Aorta (tissue), 5 donors: ENCODE results near the gene SLC49A3. TPM values are rescaled to one million over a fixed set of nuclear protein-coding genes. Genes with fewer than 3 reads are reported as not detected.
"Not testable (repeated sequence)": the region's sequence is repeated elsewhere in the genome, so short reads cannot be mapped to it uniquely, and the experiment has no call there.

ENCODE experiments used
- ATAC-seq: fragments of 200-7000 bp; cut with Tn5 transposase; one replicate; pipeline ENCODE4 v1.9.1; 2022; ENCODE audit warnings: moderate library complexity; ENCODE audit not compliant: low FRiP score
- DNase-seq, 2 donors: peaks; one replicate each; pipeline ENCODE4 v3.0.0-alpha.2; 2020
- H3K27ac ChIP-seq, 2 donors: one replicate each; pipeline ENCODE4 v1.5.1; 2013; ENCODE audit warnings: low read length in 2 of 2, mild to moderate bottlenecking in 2 of 2, moderate library complexity in 2 of 2, control low read depth in 1 of 2, inconsistent platforms in 1 of 2, low read depth in 1 of 2
- H3K27me3 ChIP-seq, 2 donors: one replicate each; pipeline ENCODE4 v1.6.1; 2013; ENCODE audit warnings: control low read depth in 1 of 2, low read length in 1 of 2, mild to moderate bottlenecking in 1 of 2, moderate library complexity in 1 of 2; ENCODE audit not compliant: insufficient read depth in 2 of 2, control insufficient read depth in 1 of 2
- H3K36me3 ChIP-seq, 2 donors: one replicate each; pipeline ENCODE4 v1.6.1; 2013; ENCODE audit warnings: control low read depth in 1 of 2, low read length in 1 of 2, mild to moderate bottlenecking in 1 of 2; ENCODE audit not compliant: insufficient read depth in 2 of 2, control insufficient read depth in 1 of 2
- H3K4me1 ChIP-seq, 2 donors: one replicate each; pipeline ENCODE4 v1.6.1; 2013; ENCODE audit warnings: low read length in 2 of 2, control low read depth in 1 of 2, mild to moderate bottlenecking in 1 of 2, moderate library complexity in 1 of 2; ENCODE audit not compliant: insufficient read depth in 2 of 2, control insufficient read depth in 1 of 2
- H3K4me3 ChIP-seq, 2 donors: one replicate each; pipeline ENCODE4 v1.5.1; 2013; ENCODE audit warnings: low read length in 2 of 2, control low read depth in 1 of 2, mild to moderate bottlenecking in 1 of 2
- H3K9me3 ChIP-seq: one replicate; pipeline ENCODE4 v1.6.1; 2013; ENCODE audit warnings: mild to moderate bottlenecking, low read length; ENCODE audit not compliant: control insufficient read depth
- WGBS, 2 donors: extraction: QIAGEN DNeasy Blood & Tissue Kit; methylation state at CpG; one replicate each; pipeline ENCODE4 v1.1.7; 2013; 5-methylcytosine and 5-hydroxymethylcytosine counted together
- intact Hi-C, 2 donors: fragments of 100-400 bp; cut with DNase I; formaldehyde crosslinking; loops; one replicate each; pipeline versions ENCODE4 v1.14.2 to v1.15.0; 2022
- polyA plus RNA-seq, 2 donors: library from polyadenylated mRNA; stranded (reverse); fragments of 200-250 nt; gene quantifications; one replicate each; pipeline ENCODE4 v1.2.3, GENCODE V29; 2013
- total RNA-seq, 2 donors: library from RNA; stranded (reverse); fragmentation: NEBNext Ultra II Directional; extraction: Animal tissue kit (Norgen Biotek cat#: 25700); gene quantifications; one replicate each; pipeline ENCODE4 v1.2.1, GENCODE V29; 2021
- donor health status: healthy with polysubstance abuse.
- donor health status: Bipolar disorder and iron deficiency.
- donor health status: DM: no; HTN: no; CAD: no.
- donor health status: DM: no; HTN: no; CAD: no.
- donor health status: DM: yes; HTN: yes; CAD: no.

The SLC49A3 gene
- total and polyA plus RNA-seq, 4 donors, result 3.0 to 22.9 (median 15.4) TPM

GRCh38 chr4:636628-637159 is 52.3 kb downstream of the SLC49A3 start:
- Histone ChIP-seq H3K27me3 (no peaks in the 10 kb centered on the region), H3K27ac (no peak overlapping the region), H3K36me3 (no peaks in the 10 kb centered on the region), H3K4me1 (no peaks in the 10 kb centered on the region), H3K9me3 (peaks cover 3% of the 10 kb centered on the region), H3K4me3 (no peak overlapping the region)
- ATAC-seq (no peak), DNase-seq (peak; percentile 17 to 48)
- 56 to 61% methylated on average over 13 of the region's 13 CpGs for WGBS, 2 donors
- intact Hi-C loops, result no loop called here

GRCh38 chr4:635851-636627 is 52.9 kb downstream of the SLC49A3 start:
- H3K36me3 ChIP-seq, result no peaks in the 10 kb centered on the region
- peak; percentile 35 to 66 for DNase-seq
- 84 to 87% methylated on average over 20 to 22 of the region's 22 CpGs for WGBS, 2 donors
- H3K27ac ChIP-seq, result no peak overlapping the region
- intact Hi-C loops, result no loop called here
- ATAC-seq, result no peak
- no peak overlapping the region for H3K4me3 ChIP-seq
- no peaks in the 10 kb centered on the region for H3K4me1 ChIP-seq
- H3K9me3 ChIP-seq, result peaks cover 3% of the 10 kb centered on the region
- no peaks in the 10 kb centered on the region for H3K27me3 ChIP-seq

- 91 to 93% methylated on average over 41 to 46 of the region's 46 CpGs for WGBS, 2 donors
- intact Hi-C loops, H3K36me3 ChIP-seq, H3K9me3 ChIP-seq, H3K4me1 ChIP-seq, ATAC-seq, H3K4me3 ChIP-seq, H3K27me3 ChIP-seq, H3K27ac ChIP-seq: not testable (repeated sequence)
- DNase-seq, result peak; percentile 11 to 45
These were observed 53.7 kb downstream of the SLC49A3 start for GRCh38 chr4:635066-635835.

GRCh38 chr4:634599-634985 is 54.4 kb downstream of the SLC49A3 start:
- Histone ChIP-seq H3K27ac (no peak overlapping the region), H3K4me1 (no peaks in the 10 kb centered on the region), H3K27me3 (no peaks in the 10 kb centered on the region), H3K36me3 (no peaks in the 10 kb centered on the region), H3K4me3 (no peak overlapping the region), H3K9me3 (peaks cover 3% of the 10 kb centered on the region)
- WGBS, 2 donors, result 74 to 80% methylated on average over 17 to 23 of the region's 23 CpGs
- ATAC-seq, result no peak
- peak; percentile 27 to 50 for DNase-seq
- intact Hi-C loops, result no loop called here

GRCh38 chr4:633976-634598 is 54.9 kb downstream of the SLC49A3 start:
- no peaks in the 10 kb centered on the region for H3K4me1 ChIP-seq
- no peak overlapping the region for H3K27ac ChIP-seq
- H3K36me3 ChIP-seq, result no peaks in the 10 kb centered on the region
- H3K4me3 ChIP-seq, result no peak overlapping the region
- WGBS, 2 donors, result 71 to 76% methylated on average over 15 of the region's 15 CpGs
- ATAC-seq, result no peak
- DNase-seq, result peak; percentile 29 to 45
- H3K9me3 ChIP-seq, result peaks cover 3% of the 10 kb centered on the region
- H3K27me3 ChIP-seq, result no peaks in the 10 kb centered on the region
- intact Hi-C loops, result no loop called here

- H3K27me3 ChIP-seq, result no peaks in the 10 kb centered on the region
- peaks cover 3% of the 10 kb centered on the region for H3K9me3 ChIP-seq
- WGBS, 2 donors, result 45 to 55% methylated on average over 9 of the region's 9 CpGs
- H3K4me1 ChIP-seq, result no peaks in the 10 kb centered on the region
- no peaks in the 10 kb centered on the region for H3K36me3 ChIP-seq
- intact Hi-C loops, result no loop called here
- H3K4me3 ChIP-seq, result no peak overlapping the region
- ATAC-seq (no peak), DNase-seq (peak; percentile 26 to 45)
- H3K27ac ChIP-seq, result no peak overlapping the region
These were observed 55.5 kb downstream of the SLC49A3 start for GRCh38 chr4:633406-633805.

GRCh38 chr4:632926-633325 is 56.0 kb downstream of the SLC49A3 start:
- no peaks in the 10 kb centered on the region for H3K36me3 ChIP-seq
- H3K9me3 ChIP-seq, result peaks cover 3% of the 10 kb centered on the region
- WGBS, 2 donors, result 90 to 91% methylated on average over 6 of the region's 6 CpGs
- intact Hi-C loops, result no loop called here
- no peaks in the 10 kb centered on the region for H3K27me3 ChIP-seq
- ATAC-seq (no peak), DNase-seq (peak; percentile 15 to 42)
- no peak overlapping the region for H3K27ac ChIP-seq
- no peak overlapping the region for H3K4me3 ChIP-seq
- H3K4me1 ChIP-seq, result no peaks in the 10 kb centered on the region

GRCh38 chr4:632196-632790 is 56.7 kb downstream of the SLC49A3 start:
- intact Hi-C loops, result no loop called here
- Histone ChIP-seq H3K27me3 (no peaks in the 10 kb centered on the region), H3K4me3 (no peak overlapping the region), H3K4me1 (no peaks in the 10 kb centered on the region), H3K9me3 (peaks cover 3% of the 10 kb centered on the region), H3K27ac (no peak overlapping the region), H3K36me3 (no peaks in the 10 kb centered on the region)
- ATAC-seq (no peak), DNase-seq (peak; percentile 24 to 48)
- 90% methylated on average over 16 of the region's 16 CpGs for WGBS, 2 donors
